GM12892 (cell line): Measurements from ENCODE around the gene ARRDC3.
"Not testable (repeated sequence)": the region's sequence is repeated elsewhere in the genome, so short reads cannot be mapped to it uniquely, and the experiment has no call there.

ENCODE experiments used
- DNase-seq: peaks from one replicate; pipeline ENCODE4 v3.0.0; 2011; ENCODE audit not compliant: insufficient read length
- FAIRE-seq: peaks from 2 replicates; lab custom pipeline; 2011; peaks lifted over from hg19 to GRCh38; lab: Jason Lieb, UNC
- POLR2A ChIP-seq: IDR thresholded peaks from 2 replicates; pipeline ENCODE4 v1.6.1; 2011; ENCODE audit warnings: low read depth, low read length, control low read depth
- POLR2AphosphoS5 ChIP-seq: IDR thresholded peaks from 2 replicates; pipeline ENCODE4 v1.6.1; 2011; ENCODE audit warnings: low read depth, low read length, control low read depth
- TAF1 ChIP-seq: IDR thresholded peaks from 2 replicates; pipeline ENCODE4 v1.6.1; 2011; ENCODE audit warnings: low read depth, mild to moderate bottlenecking, control low read depth, low read length, borderline replicate concordance

ARRDC3 gene

DNA sequence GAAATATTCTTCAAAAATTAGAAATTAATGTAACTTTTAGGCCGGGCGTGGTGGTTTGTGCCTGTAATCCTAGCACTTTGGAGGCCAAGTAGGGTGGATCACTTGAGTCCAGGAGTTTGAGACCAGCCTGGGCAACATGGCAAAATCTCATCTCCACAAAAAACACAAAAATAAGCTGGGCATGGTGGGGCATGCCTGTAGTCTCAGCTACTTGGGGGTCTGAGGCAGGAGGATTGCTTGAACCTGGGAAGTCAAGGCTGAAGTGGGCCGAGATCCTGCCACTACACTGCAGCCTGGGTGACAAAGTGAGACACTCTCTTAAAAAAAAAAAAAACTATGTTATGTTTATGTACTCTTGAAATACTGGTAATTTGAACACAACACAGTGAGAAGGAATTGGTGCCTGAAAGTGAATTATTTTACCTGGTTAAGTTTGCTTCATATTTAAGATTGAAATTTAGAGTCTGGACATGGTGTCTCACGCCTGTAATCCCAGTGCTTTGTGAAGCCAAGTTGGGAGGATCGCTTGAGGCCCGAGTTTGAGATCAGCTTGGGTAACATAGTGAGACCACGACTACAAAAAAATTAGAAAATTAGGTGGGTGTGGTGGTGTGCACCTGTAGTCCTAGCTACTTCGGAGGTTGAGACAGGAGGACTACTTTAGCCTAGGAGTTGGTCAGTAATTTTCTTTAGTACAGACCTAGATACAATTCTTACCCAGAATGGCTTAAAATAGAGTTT, 15.0 kb downstream of the ARRDC3 start:
- TF ChIP-seq TAF1 (no peak), POLR2AphosphoS5 (peak; percentile 22; the same call in 1 of the 2 replicates)
- FAIRE-seq (no peak), DNase-seq (no peak)

- FAIRE-seq (no peak), DNase-seq (no peak)
- no peak for TF ChIP-seq POLR2A
- no peak for TF ChIP-seq POLR2AphosphoS5
- TF ChIP-seq TAF1, result no peak
Measured at GRCh38 chr5:91367344-91367743, 15.8 kb downstream of the ARRDC3 start.

GRCh38 chr5:91366551-91366950, 16.6 kb downstream of the ARRDC3 start:
- FAIRE-seq, result no peak

GRCh38 chr5:91365498-91365897, 17.6 kb downstream of the ARRDC3 start:
- TF ChIP-seq POLR2A (no peak), TAF1 (no peak), POLR2AphosphoS5 (no peak)
- DNase-seq (no peak), FAIRE-seq (no peak)

More at GRCh38 chr5:91366551-91366950, 16.6 kb downstream of the ARRDC3 start:
- TF ChIP-seq POLR2A, result no peak
- TF ChIP-seq POLR2AphosphoS5, result no peak
- TF ChIP-seq TAF1, result no peak
- no peak for DNase-seq

GRCh38 chr5:91362935-91363334, 20.2 kb downstream of the ARRDC3 start:
- TF ChIP-seq TAF1 (no peak), POLR2A (no peak), POLR2AphosphoS5 (no peak)

DNA sequence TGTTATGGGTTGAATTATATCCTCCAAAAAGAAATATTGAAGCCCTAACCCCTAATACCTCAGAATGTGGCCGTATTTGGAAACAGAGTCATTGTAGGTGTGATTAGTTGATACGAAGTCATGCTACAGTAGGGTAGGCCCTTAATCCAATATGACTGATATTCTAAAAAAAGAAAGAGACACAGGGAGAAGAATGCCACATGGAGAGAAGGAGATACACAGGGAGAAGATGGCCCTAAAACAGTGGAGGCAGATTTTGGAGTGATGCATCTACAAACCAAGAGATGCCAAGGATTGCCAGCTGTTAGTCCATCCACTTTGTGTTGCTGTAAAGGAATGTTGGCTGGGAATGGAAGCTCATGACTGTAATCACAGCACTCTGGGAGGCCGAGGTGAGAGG, 21.3 kb downstream of the ARRDC3 start:
- TF ChIP-seq POLR2AphosphoS5 (no peak), POLR2A (no peak), TAF1 (no peak)
- no peak for DNase-seq
- FAIRE-seq, result peak; percentile 82

More at GRCh38 chr5:91362935-91363334, 20.2 kb downstream of the ARRDC3 start:
- DNase-seq (no peak), FAIRE-seq (no peak)

GRCh38 chr5:91361055-91361701, 21.9 kb downstream of the ARRDC3 start:
- TF ChIP-seq TAF1 (no peak), POLR2A (no peak), POLR2AphosphoS5 (no peak)
- DNase-seq, result no peak
- FAIRE-seq, result peak; percentile 57

GRCh38 chr5:91359962-91360609, 23.0 kb downstream of the ARRDC3 start:
- TF ChIP-seq TAF1 (no peak), POLR2AphosphoS5 (no peak), POLR2A (no peak)
- no peak for FAIRE-seq
- DNase-seq, result no peak

DNA sequence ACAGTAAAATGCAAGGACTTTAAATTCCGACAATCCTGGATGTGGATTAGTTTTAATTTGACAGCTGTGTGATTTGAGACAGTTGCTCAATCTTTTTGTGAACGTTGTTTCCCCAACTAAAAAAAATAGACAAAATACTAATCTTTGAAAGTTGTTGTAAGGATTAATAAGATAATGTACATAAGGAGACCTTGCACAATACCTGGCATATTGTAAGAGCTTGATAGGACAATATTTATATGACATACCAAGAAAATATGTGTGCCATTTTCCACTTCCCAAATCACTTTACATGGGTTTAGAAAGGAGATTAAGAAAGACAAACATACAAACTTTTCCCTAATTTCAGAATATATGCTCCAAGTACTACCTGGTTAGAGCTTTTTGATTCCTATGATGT, 25.3 kb downstream of the ARRDC3 start:
- FAIRE-seq (no peak), DNase-seq (no peak)
- no peak for TF ChIP-seq POLR2A
- TF ChIP-seq POLR2AphosphoS5, result no peak
- no peak for TF ChIP-seq TAF1

GRCh38 chr5:91357012-91357634, 26.0 kb downstream of the ARRDC3 start:
- TF ChIP-seq TAF1, result no peak
- TF ChIP-seq POLR2AphosphoS5, result no peak
- no peak for TF ChIP-seq POLR2A
- DNase-seq (no peak), FAIRE-seq (no peak)

- not testable (repeated sequence) for FAIRE-seq, DNase-seq
Measured at GRCh38 chr5:91354867-91355266, 28.2 kb downstream of the ARRDC3 start.

DNA sequence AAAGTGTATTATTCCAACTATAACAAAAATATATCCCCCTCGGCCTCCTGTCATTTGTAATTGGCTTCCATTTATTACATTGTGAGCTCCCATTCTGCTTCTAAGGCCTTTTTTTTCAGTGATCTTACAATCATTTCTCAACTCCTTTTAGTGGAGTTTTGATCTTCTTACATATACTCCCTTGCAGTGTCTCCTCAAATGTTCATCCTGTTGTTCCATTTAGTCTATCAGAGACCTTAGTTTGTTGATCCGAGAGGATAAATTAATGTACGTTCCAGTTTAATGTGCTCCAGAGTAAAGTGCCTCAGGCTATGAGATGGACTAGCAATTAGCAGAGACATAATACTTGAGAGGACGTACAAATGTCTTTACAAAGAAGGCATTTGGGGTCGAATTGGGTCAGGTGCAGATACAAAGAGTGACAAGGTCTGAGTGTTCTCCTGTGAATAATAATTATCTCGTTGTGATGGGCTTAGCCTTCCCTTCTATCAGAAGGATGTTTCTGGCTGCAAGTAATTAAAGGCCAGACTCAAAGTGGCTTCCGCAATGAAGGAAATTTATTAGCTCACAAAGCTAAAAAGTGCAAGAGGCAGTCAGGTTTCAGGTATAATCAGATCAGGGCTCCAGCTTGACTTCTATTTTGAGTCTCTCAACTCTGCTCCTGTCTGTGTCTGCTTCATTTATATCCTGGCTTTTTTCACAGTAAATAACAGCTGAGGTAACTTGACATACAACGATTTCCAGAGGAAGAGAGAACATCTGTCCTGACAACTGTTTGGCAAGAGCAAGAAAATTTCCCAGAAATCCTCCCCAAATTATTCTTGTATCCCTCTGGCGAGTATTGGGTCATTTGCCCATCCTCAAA, 30.1 kb downstream of the ARRDC3 start:
- no peak for TF ChIP-seq TAF1
- FAIRE-seq (no peak), DNase-seq (no peak)

- FAIRE-seq (no peak), DNase-seq (no peak)
- TF ChIP-seq TAF1, result no peak
- no peak for TF ChIP-seq POLR2A
- no peak for TF ChIP-seq POLR2AphosphoS5
Measured at GRCh38 chr5:91345461-91345860, 37.7 kb downstream of the ARRDC3 start.

GRCh38 chr5:91344661-91345200, 38.4 kb downstream of the ARRDC3 start:
- not testable (repeated sequence) for DNase-seq, FAIRE-seq
